HG03469 (cell line): ENCODE measurements around the gene NXN.

Experiments used
- ATAC-seq: cut with Tn5 transposase; IDR thresholded peaks from one replicate; pipeline ENCODE4 v1.9.1; 2021; ENCODE audit warnings: mild to moderate bottlenecking, moderate library complexity, moderate number of reproducible peaks; ENCODE audit not compliant: unreplicated experiment

Gene NXN

DNA sequence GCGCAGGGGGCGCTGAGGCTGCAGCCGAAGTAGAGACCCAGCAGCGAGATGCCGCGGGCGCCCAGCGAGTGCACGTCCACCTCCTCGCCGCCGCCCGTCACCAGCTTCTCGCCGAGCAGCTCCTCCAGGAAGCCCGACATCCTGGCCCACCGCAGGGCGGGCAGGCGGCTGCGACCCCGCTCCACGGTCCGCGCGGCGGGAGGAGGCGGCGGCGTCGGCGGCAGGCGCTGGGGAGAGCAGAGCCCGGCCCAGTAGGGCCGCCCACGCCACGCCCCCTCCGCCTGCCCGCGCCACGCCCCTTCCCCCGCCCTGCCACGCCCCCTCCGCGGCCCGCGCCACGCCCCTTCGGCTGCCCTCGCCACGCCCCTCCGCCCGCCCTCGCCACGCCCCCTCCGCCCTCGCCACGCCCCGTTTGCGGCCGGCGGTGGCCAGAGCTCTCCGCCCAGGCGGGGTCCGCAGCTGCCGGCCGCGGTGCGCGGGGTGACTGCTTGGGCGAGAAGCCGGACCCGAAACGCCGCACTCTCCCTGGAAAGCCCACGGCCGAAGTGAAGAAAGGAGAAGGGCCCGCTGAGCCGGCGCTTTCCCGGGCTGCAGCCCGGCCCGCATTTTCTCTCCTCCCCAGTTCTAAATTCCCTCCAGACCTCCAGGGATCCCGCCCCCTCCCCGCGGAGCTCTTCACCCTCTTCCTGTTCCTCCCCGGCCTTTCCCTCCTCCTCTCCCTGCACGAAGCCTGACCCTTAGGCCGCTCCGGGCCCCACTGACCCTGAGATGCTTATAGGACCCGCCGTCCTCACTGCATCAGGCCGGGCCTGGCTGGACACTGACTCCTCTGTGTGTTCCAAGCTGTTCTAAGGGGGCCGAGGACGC, at the start of gene NXN:
NXN (minus strand) TSS at position 238 of the 867 bp plus-strand sequence.
- no peak for ATAC-seq

DNA sequence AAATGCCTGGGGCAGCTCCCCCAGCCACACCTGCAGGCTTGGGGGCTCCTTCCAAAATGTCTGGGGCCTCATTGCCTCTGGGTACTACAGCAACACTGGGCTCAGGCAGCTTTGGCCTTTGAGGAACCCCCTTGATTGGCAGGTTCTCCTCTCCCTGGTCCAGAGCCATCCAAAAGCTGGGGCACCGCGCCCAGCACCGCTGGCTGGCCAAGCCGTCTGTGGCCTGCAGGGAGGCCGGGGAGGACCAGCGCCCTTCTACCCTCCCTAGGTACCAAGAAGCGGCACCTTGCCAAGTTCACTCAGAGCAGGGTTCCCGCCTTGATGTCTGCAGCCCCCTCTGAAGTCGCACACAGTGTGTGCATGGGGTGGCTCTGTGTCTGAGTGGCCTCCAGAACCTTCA, 47.5 kb upstream of the NXN start:
- no peak for ATAC-seq

DNA sequence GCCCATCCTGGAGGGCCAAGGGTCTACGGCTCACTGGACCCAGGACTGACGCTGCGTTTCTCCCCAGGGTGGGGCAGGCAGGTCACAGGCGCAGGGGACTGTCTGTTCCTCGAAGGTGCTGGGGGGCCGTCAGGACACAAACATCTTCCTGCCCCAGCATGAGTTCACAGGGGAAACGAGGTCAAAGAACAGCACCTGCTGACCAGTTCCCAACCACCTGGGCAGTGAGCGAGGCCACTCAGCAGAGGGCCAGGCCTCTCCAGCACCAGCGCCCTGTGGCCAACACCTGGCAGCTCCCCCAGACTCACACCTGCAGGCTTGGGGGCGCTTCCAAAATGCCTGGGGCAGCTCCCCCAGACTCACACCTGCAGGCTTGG, 47.0 kb upstream of the NXN start:
- no peak for ATAC-seq

DNA sequence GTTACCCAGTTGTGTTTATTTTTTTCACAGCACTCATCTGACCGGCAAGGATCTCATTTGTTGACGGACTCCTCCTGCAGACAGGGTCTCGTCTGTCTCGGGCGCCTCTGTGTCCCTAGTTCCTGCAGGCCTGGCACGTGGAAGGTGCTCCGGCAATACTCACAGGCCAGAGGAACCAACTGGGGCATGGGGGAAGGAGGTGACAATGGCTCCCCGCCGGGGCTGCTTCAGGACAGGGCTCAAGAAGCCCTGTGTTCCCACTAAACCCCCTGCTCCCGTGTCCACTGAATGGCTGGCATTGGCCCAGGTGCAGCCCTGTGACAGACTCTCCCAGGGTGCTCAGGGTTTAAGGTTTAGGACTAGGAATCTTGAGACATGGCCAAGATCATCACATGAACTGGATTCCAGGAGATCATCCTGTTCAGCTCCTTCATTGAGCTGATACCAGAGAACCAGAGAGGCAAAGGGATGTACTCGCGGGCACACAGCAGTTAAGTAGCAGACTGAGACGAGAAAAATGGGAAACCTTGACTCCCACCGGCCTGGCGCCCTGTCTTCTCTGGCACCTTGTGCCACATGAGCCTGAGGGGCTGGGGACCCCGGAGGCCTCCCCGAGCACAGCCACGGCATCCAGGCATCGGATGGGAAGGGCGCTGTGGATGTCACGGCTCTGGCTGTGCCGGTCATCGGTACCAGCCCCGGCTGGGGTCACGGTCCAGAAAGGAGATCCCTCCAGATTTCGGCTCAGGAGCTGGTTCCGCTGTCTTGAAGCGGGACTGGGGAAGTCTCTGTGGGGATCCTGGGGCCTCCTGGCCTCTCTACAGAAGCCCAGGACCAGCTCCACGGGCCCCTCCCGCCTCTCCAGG, 46.4 kb upstream of the NXN start:
- no peak for ATAC-seq

DNA sequence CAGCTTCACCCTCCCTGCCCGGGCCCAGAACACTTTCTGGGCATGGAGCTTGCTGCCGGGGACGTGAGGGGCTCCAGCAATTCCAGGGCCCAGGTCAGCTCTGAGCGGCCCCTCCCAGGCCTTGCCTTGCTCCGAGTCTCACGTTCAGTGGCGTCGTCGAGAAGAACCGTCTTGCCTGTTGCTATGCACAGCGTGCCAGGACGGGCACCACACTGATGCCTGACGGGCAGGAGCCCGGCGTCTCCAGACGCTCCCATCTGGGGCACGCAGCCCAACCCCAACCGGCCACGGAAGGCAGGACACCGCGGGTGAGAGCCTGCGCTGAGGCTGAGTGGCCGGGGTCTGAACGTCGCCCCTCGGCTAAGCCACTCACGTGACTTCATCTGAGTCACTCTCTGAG, 44.5 kb upstream of the NXN start:
- ATAC-seq, result no peak

DNA sequence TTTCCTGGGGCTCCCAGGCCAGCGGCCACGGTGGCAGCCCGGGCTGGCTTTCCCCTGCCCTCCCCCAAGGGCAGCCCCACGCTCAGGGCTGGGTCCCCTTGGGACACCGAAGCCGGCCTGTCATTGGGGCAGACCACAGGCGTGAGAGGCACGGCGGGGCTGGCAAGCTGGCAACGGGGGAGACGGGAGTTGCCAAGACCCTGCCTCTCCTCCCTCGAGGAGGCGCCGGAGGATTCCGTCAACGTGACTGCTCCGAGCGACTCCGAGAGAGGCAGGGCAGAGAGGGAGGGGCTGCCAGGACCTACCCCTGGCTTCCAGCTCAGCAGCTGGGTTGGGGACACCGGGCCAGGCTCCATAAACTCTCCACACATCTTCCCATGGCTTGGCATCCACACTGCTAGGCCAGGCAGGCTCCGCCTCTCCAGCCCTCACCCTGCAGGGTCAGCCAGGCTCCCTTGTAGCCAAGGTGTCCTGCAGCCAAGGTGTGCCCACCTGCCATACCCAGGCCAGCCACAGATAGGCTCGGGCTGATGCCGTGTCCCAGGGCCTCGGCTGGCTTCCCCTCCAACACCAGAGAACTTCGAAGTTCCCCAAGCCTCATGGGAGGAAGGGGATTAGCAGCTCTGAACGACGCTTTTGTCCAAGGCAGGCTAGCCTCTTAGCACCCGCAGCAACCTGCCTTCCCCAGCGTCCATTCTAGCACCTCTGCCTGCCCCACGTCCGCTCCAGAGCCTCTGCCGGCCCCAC, 42.9 kb upstream of the NXN start:
- ATAC-seq, result no peak

DNA sequence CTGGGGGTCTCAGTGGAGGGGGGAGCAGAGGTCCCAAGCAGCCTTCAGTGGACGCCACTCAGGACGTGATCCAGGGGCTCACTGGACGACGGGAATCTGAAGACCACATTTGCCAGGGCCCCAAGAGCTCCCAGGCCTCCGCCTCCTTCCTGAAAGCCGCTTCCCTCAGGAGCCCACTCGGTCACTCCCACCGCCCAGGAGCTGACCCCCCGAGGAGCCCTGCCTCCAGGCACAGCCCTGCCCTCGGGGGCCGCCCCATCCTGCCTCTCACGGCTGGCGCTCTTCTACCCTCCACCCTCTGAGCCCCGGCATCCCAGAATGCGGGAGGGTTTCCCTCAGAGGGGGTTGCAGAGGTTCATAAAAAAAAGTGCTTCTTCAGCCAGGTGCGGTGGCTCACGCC, 41.6 kb upstream of the NXN start:
- ATAC-seq, result no peak

DNA sequence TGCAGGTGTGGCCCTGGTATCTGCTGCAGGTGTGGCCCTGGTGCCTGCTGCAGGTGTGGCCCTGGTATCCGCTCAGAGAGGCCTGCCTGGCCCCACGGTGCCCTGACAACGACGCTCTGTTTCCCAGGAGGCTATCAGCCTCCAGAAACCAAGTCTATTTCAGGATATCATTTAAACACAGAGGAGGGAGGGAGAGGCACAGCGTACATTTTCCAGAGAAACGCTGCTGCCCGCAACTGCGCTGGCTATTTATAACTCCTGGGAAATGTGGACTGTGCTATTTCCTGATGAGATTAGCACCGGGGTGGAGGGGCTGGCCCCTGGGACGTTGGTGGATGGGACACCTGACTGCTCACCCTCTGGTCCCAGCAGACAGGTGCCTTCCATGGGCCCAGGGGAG, 39.9 kb upstream of the NXN start:
- no peak for ATAC-seq

DNA sequence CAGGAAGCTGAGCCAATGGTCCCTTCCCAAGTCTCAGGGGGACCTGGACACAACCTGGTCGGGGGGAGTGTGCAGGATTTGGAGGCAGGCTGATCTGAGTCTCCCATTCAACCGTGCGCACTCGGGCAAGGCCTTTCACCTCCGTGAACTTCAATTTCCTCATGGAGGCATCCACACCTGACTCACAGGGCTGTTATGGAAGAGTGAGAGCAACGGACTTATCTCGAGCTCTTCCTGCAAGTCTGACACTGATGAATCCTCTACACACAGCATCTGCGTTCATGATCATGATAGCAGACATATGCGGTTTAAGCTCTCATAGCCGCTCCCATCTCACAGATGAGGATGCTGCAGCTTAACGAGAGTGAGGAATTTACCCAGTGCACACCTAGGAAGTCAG, 39.0 kb upstream of the NXN start:
- ATAC-seq, result no peak

DNA sequence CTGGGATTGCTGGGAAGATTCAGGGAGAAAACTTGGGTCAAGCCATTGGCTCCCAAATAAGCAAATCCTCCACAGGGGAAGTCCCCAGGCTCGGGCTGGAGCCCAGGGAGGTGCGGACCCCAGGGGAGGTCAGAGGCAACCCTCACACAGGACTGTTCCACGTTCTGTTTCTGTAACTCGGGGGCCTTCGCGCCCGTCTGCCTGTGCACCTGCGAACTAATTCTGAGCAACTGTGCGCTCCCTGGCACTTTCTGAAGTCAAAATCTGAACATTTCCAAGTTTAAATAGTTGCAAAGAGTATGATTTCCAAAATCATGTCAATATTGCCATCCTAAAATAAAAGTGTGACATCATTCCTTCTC, 34.1 kb upstream of the NXN start:
- no peak for ATAC-seq

DNA sequence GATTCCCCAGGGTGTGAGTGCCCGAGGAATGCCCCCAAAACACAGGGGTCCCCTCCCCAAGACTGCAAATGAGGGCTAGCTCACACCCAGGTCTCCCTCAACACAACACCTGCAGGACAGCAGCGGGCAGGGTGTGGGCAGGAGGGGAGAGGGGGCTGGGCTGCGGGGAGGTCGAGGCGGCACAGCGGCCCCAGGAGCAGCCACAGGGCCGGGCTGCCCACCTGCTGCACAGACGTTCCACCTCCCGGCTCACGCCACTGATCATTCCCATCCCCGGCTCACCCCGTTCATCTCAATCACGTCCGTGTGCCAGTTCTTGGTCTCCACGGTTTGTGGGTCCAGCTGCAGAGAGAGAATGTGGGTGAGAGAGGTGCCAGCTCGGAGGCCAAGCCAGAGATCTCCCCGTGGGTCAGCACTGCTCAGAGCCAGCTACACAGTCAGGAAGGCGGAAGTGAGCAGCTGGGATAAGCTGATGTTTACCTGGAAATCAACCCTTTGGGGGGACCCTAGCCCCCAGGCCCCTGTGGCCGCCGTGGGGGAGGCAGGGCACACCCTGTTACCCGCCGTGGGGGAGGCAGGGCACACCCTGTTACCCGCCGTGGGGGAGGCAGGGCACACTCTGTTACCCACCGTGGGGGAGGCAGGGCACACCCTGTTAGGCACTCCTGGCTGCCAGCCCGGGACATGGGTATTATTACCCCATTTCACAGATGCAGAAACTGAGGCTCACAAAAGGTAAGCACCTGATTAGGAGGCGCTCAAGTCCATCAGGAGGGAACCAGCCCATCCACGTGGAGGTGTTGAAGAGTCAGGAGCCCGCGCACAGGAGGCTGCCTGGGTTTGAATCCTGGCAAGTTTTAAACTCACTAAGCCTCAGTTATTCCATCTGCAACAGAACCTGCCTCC, 33.5 kb upstream of the NXN start:
- ATAC-seq, result no peak

DNA sequence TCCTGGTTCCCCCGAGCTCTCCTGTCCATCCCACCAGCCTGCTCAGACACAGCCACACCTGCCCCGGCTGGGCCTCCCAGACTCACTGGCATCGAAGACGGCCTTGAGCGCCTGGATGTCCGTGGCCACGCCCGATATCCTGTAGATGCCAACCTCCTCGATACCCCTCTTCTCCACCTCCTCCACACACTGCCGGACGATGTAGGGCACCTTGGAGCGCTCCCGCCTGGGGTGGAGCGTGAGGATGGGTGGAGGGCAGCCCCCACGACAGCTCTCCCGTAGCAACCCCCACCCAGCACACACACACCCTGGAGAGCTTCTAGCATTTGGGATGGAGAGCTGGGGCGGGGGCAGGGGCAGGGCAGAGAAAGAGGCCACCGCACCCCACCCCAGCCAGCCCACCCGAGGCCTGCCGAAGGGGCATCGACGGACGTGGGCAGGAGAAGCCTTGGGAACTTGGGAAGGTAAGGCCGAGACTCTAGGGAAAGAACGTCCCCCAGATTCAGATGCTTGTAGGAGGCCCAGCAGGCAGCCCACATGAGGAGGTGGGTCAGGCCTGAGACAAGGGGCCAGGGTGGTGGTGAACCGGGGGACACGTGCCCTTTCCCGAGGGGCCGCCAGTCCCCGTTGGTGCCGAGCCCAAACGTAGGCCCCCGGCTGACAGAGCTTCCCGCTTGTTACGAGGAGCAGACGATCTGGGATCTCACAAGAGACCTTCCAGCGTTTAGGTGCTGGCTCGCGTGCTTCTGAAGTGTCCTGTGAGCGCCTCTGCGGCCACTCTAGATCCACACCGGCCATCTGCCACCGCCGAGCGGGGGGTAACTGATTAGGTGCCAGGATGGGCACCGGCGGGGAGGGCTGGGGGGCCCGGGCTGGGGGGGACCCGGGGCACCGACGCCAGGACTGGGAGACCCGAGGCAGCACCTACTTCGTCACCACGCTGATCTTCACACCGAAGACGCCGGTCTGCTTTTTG, 32.5 kb upstream of the NXN start:
- no peak for ATAC-seq

DNA sequence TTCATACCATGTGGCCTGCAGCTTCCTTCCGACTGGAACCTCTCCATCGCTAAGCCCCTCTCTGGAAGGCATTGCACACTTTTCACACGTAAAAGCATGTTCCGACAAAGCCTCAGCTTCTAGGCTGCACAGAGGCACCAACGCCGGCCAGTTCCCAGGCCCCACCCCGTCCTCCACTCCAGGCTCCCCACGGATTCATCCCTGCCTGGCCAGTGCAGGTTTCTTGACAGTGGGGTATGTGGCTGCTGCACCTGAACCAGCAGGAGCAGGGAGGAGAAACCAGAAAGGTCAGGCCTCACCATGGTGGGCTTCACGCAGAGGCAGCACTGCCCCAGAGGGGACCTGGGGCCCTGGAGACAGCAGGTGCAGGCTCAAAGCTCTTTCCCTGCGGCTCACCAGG, 31.6 kb upstream of the NXN start:
- no peak for ATAC-seq

DNA sequence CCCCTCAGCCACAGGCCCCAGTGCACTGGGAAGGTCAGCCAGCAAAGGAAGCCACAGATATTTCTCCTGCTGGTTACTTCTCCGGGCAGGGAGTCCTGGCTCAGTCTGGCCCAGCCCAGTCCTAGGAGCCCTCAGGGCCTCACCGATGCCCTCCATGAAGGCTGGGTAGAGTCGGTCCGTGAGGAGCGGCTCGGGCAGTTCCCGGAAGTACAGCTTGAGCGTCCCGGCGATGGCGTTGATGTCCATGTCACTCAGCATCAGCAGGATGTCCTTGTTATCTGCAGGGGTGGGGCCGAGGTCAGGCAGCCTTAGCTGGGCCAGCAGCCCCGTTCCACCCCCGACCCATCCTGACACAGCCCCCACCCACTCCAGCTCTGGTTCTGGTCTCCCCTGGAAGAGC, 31.0 kb upstream of the NXN start:
- ATAC-seq, result no peak

DNA sequence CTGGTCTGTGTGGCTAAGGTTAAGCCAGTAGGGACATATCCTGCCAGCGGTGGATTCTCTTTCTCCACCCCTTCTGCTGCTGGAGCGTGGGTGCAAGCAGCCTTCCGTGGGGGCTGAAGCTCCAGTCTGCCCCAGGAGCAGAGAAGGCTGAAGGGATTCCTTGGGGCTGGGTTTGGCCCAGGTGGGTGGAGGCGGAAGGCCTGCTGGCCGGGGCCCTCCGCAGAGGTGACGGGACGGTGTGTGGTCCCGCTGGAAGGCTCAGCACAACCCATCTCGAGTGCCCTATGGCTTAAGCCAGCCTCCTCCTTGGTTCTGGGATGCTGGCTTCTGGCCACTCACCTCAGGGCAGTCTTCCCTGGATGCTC, 30.5 kb upstream of the NXN start:
- no peak for ATAC-seq

DNA sequence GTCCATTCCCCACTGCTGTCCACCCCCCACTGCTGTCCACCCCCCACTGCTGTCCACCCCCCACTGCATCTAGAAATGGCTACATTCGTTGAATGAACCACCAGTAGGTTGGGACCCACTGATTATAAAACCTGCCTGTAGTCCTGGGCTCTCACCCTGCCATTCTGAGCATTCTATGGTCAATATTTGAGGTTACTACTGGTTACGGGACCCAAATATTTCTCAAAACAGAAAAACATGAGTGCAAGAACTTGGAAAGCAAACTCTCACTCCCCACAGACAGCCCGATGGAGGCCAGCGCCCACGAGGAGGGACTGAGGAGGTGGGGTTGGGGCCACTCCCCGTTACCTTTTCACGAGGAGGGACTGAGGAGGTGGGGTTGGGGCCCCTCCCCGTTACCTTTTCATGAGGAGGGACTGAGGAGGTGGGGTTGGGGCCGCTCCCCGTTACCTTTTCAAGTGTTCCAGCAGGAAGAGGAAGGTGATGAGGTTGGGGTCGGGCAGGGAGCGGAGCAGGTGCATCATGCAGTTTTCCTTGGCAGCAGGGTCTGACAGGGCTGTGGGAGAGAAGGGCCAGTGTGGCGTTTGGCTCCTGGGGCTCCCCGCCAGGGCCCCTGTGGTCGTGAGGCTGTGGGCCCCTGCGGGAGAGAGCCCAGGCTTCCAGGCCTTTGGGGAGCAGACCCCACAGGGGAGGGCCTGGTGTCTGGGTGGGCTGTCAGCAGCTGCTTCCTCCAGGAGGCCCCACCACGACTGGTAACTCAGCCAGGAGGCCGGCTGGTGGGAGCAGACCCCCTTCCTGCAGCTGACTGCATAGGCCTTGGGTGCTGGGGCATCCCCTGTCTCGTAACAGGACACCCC, 29.9 kb upstream of the NXN start:
- ATAC-seq, result no peak

DNA sequence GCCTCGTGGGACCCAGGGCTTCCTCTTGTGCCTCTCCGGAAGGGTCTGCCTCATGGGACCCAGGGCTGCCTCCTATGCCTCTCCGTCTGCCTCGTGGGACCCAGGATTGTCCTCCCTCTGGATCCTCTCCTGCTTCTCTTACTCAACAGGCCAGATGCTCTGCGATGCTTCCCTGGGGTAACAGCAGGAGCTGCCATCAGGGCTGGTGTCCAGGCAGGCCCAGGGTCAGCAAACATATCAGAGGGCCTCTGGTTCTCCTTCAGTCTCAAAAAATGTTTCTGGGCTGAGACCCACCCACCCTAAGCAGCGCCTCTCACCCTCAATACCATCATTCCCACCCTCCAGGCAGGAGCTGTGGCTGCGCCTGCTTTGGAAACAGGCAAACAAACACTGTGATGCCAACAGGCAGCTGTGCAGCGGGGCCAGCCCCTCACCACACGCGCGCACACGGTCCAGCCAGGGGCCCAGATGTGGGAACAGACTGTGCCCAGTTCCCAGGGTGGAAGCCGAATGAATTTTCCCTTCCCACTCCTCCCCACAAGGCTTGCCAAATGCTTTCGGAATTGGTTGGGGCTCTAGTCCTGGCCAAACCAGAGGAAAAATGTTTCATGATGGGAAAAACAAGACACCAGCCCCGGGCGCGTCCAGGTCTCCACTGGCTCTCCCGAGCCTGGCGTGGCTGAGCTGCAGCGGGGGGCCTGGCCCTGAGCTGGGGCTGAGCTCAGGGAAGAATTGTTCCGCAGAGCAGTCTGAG, 28.6 kb upstream of the NXN start:
- no peak for ATAC-seq
